ENCODE data around the gene MECP2. TPM values are rescaled to one million over a fixed set of nuclear protein-coding genes. Genes with fewer than 3 reads are reported as not detected.
A peak's percentile ranks its signal among the peaks of the same experiment; 100 is the strongest.

Gene MECP2
- polyA plus RNA-seq, 4 donors, result 9.4 to 18.4 (median 12.9) TPM

- Histone ChIP-seq H3K4me1 (ENCODE audit: control insufficient read depth in 3 of 3, insufficient read depth in 2 of 3, low read depth in 1 of 3, low read length in 2 of 3) (no peaks in the 10 kb centered on the region), H3K27me3 (ENCODE audit: control insufficient read depth in 3 of 3, insufficient read depth in 3 of 3, low read length in 3 of 3) (no peaks in the 10 kb centered on the region), H3K9me3 (ENCODE audit: control insufficient read depth in 2 of 2, insufficient read depth in 1 of 2, low read depth in 1 of 2, low read length in 1 of 2) (no peaks in the 10 kb centered on the region), H3K27ac (ENCODE audit: low read depth in 1 of 3, low read length in 2 of 3) (peak overlapping the region in 1 of 3 donors; percentile 70), H3K36me3 (ENCODE audit: control insufficient read depth in 3 of 3, insufficient read depth in 2 of 3, low read depth in 1 of 3, low read length in 3 of 3) (no peaks in the 10 kb centered on the region), H3K4me3 (ENCODE audit: low read depth in 1 of 3, low read length in 3 of 3) (peak overlapping the region in 2 of 3 donors; percentile 14 to 19)
- no peak for FAIRE-seq
- 1 to 30% (median 16%) methylated on average over 21 to 44 of the region's 44 CpGs for WGBS, 3 donors
- peak; percentile 26 to 78 for DNase-seq
Measured at GRCh38 chrX:154136627-154137161, 39.2 kb upstream of the MECP2 start.

GRCh38 chrX:154135458-154136229 is 38.1 kb upstream of the MECP2 start:
- FAIRE-seq, result no peak
- Histone ChIP-seq H3K4me3 (ENCODE audit: low read depth in 1 of 3, low read length in 3 of 3) (no peak overlapping the region), H3K27ac (ENCODE audit: low read depth in 1 of 3, low read length in 2 of 3) (peak overlapping the region in 2 of 3 donors; percentile 24 to 81), H3K27me3 (ENCODE audit: control insufficient read depth in 3 of 3, insufficient read depth in 3 of 3, low read length in 3 of 3) (no peaks in the 10 kb centered on the region), H3K36me3 (ENCODE audit: control insufficient read depth in 3 of 3, insufficient read depth in 2 of 3, low read depth in 1 of 3, low read length in 3 of 3) (no peaks in the 10 kb centered on the region), H3K9me3 (ENCODE audit: control insufficient read depth in 2 of 2, insufficient read depth in 1 of 2, low read depth in 1 of 2, low read length in 1 of 2) (no peaks in the 10 kb centered on the region), H3K4me1 (ENCODE audit: control insufficient read depth in 3 of 3, insufficient read depth in 2 of 3, low read depth in 1 of 3, low read length in 2 of 3) (no peaks in the 10 kb centered on the region)
- DNase-seq, result no peak
- WGBS, 3 donors, result 51 to 64% (median 55%) methylated on average over 7 of the region's 7 CpGs

GRCh38 chrX:154132366-154132765 is 34.8 kb upstream of the MECP2 start:
- WGBS, 3 donors, result 87 to 93% (median 93%) methylated on average over 9 of the region's 9 CpGs

GRCh38 chrX:154131955-154132354 is 34.4 kb upstream of the MECP2 start:
- 59 to 79% (median 61%) methylated on average over 4 of the region's 4 CpGs for WGBS, 3 donors
- H3K4me1 ChIP-seq (ENCODE audit: control insufficient read depth in 3 of 3, insufficient read depth in 2 of 3, low read depth in 1 of 3, low read length in 2 of 3), result no peaks in the 10 kb centered on the region
- no peak overlapping the region for H3K27ac ChIP-seq (ENCODE audit: low read depth in 1 of 3, low read length in 2 of 3)
- no peak for FAIRE-seq
- H3K4me3 ChIP-seq (ENCODE audit: low read depth in 1 of 3, low read length in 3 of 3), result no peak overlapping the region
- H3K27me3 ChIP-seq (ENCODE audit: control insufficient read depth in 3 of 3, insufficient read depth in 3 of 3, low read length in 3 of 3), result no peaks in the 10 kb centered on the region
- no peaks in the 10 kb centered on the region for H3K9me3 ChIP-seq (ENCODE audit: control insufficient read depth in 2 of 2, insufficient read depth in 1 of 2, low read depth in 1 of 2, low read length in 1 of 2)
- H3K36me3 ChIP-seq (ENCODE audit: control insufficient read depth in 3 of 3, insufficient read depth in 2 of 3, low read depth in 1 of 3, low read length in 3 of 3), result no peaks in the 10 kb centered on the region
- DNase-seq, result no peak

More at GRCh38 chrX:154132366-154132765, 34.8 kb upstream of the MECP2 start:
- H3K27ac ChIP-seq (ENCODE audit: low read depth in 1 of 3, low read length in 2 of 3), result no peak overlapping the region
- no peaks in the 10 kb centered on the region for H3K4me1 ChIP-seq (ENCODE audit: control insufficient read depth in 3 of 3, insufficient read depth in 2 of 3, low read depth in 1 of 3, low read length in 2 of 3)
- DNase-seq (no peak), FAIRE-seq (no peak)
- H3K9me3 ChIP-seq (ENCODE audit: control insufficient read depth in 2 of 2, insufficient read depth in 1 of 2, low read depth in 1 of 2, low read length in 1 of 2), result no peaks in the 10 kb centered on the region
- H3K36me3 ChIP-seq (ENCODE audit: control insufficient read depth in 3 of 3, insufficient read depth in 2 of 3, low read depth in 1 of 3, low read length in 3 of 3), result no peaks in the 10 kb centered on the region
- no peak overlapping the region for H3K4me3 ChIP-seq (ENCODE audit: low read depth in 1 of 3, low read length in 3 of 3)
- no peaks in the 10 kb centered on the region for H3K27me3 ChIP-seq (ENCODE audit: control insufficient read depth in 3 of 3, insufficient read depth in 3 of 3, low read length in 3 of 3)

- no peaks in the 10 kb centered on the region for H3K27me3 ChIP-seq (ENCODE audit: control insufficient read depth in 3 of 3, insufficient read depth in 3 of 3, low read length in 3 of 3)
- 94 to 95% (median 94%) methylated on average over 11 of the region's 11 CpGs for WGBS, 3 donors
- H3K36me3 ChIP-seq (ENCODE audit: control insufficient read depth in 3 of 3, insufficient read depth in 2 of 3, low read depth in 1 of 3, low read length in 3 of 3), result no peaks in the 10 kb centered on the region
- no peaks in the 10 kb centered on the region for H3K9me3 ChIP-seq (ENCODE audit: control insufficient read depth in 2 of 2, insufficient read depth in 1 of 2, low read depth in 1 of 2, low read length in 1 of 2)
- no peak overlapping the region for H3K4me3 ChIP-seq (ENCODE audit: low read depth in 1 of 3, low read length in 3 of 3)
- no peak overlapping the region for H3K27ac ChIP-seq (ENCODE audit: low read depth in 1 of 3, low read length in 2 of 3)
- H3K4me1 ChIP-seq (ENCODE audit: control insufficient read depth in 3 of 3, insufficient read depth in 2 of 3, low read depth in 1 of 3, low read length in 2 of 3), result no peaks in the 10 kb centered on the region
- FAIRE-seq (no peak), DNase-seq (no peak)
Measured at GRCh38 chrX:154126101-154126500, 28.6 kb upstream of the MECP2 start.

GRCh38 chrX:154125391-154126040 is 28.0 kb upstream of the MECP2 start:
- DNase-seq (no peak), FAIRE-seq (no peak)
- H3K27ac ChIP-seq (ENCODE audit: low read depth in 1 of 3, low read length in 2 of 3), result no peak overlapping the region
- H3K9me3 ChIP-seq (ENCODE audit: control insufficient read depth in 2 of 2, insufficient read depth in 1 of 2, low read depth in 1 of 2, low read length in 1 of 2), result no peaks in the 10 kb centered on the region
- no peak overlapping the region for H3K4me3 ChIP-seq (ENCODE audit: low read depth in 1 of 3, low read length in 3 of 3)
- H3K27me3 ChIP-seq (ENCODE audit: control insufficient read depth in 3 of 3, insufficient read depth in 3 of 3, low read length in 3 of 3), result no peaks in the 10 kb centered on the region
- H3K4me1 ChIP-seq (ENCODE audit: control insufficient read depth in 3 of 3, insufficient read depth in 2 of 3, low read depth in 1 of 3, low read length in 2 of 3), result no peaks in the 10 kb centered on the region
- WGBS, 3 donors, result 79 to 87% (median 84%) methylated on average over 15 to 30 of the region's 30 CpGs
- H3K36me3 ChIP-seq (ENCODE audit: control insufficient read depth in 3 of 3, insufficient read depth in 2 of 3, low read depth in 1 of 3, low read length in 3 of 3), result no peaks in the 10 kb centered on the region

GRCh38 chrX:154123241-154124219 is 26.0 kb upstream of the MECP2 start:
- H3K36me3 ChIP-seq (ENCODE audit: control insufficient read depth in 3 of 3, insufficient read depth in 2 of 3, low read depth in 1 of 3, low read length in 3 of 3), result no peaks in the 10 kb centered on the region
- H3K27ac ChIP-seq (ENCODE audit: low read depth in 1 of 3, low read length in 2 of 3), result no peak overlapping the region
- DNase-seq, result peak; percentile 18 to 39
- no peaks in the 10 kb centered on the region for H3K27me3 ChIP-seq (ENCODE audit: control insufficient read depth in 3 of 3, insufficient read depth in 3 of 3, low read length in 3 of 3)
- no peak for FAIRE-seq
- no peaks in the 10 kb centered on the region for H3K9me3 ChIP-seq (ENCODE audit: control insufficient read depth in 2 of 2, insufficient read depth in 1 of 2, low read depth in 1 of 2, low read length in 1 of 2)
- WGBS, 3 donors, result 63 to 74% (median 71%) methylated on average over 21 to 22 of the region's 22 CpGs
- H3K4me3 ChIP-seq (ENCODE audit: low read depth in 1 of 3, low read length in 3 of 3), result no peak overlapping the region
- no peaks in the 10 kb centered on the region for H3K4me1 ChIP-seq (ENCODE audit: control insufficient read depth in 3 of 3, insufficient read depth in 2 of 3, low read depth in 1 of 3, low read length in 2 of 3)

- Histone ChIP-seq H3K4me1 (ENCODE audit: control insufficient read depth in 3 of 3, insufficient read depth in 2 of 3, low read depth in 1 of 3, low read length in 2 of 3) (no peaks in the 10 kb centered on the region), H3K27ac (ENCODE audit: low read depth in 1 of 3, low read length in 2 of 3) (peak overlapping the region in 1 of 3 donors; percentile 67), H3K36me3 (ENCODE audit: control insufficient read depth in 3 of 3, insufficient read depth in 2 of 3, low read depth in 1 of 3, low read length in 3 of 3) (no peaks in the 10 kb centered on the region), H3K27me3 (ENCODE audit: control insufficient read depth in 3 of 3, insufficient read depth in 3 of 3, low read length in 3 of 3) (no peaks in the 10 kb centered on the region), H3K9me3 (ENCODE audit: control insufficient read depth in 2 of 2, insufficient read depth in 1 of 2, low read depth in 1 of 2, low read length in 1 of 2) (no peaks in the 10 kb centered on the region), H3K4me3 (ENCODE audit: low read depth in 1 of 3, low read length in 3 of 3) (no peak overlapping the region)
- DNase-seq (peak in 1 of 2 donors; percentile 43), FAIRE-seq (no peak)
- 37 to 67% (median 42%) methylated on average over 11 of the region's 11 CpGs for WGBS, 3 donors
Measured at GRCh38 chrX:154121961-154122360, 24.4 kb upstream of the MECP2 start.

All from small intestine (tissue), 7 donors.